KBM-7 (cell line): ENCODE measurements around the gene NDUFV3.
"Not testable (repeated sequence)": the region's sequence is repeated elsewhere in the genome, so short reads cannot be mapped to it uniquely, and the experiment has no call there.

ENCODE experiments used
- DNase-seq: peaks from one replicate; pipeline ENCODE4 v3.0.0-alpha.2; 2015
- in situ Hi-C: fragments of 300-500 bp; cut with MboI; formaldehyde crosslinking; loops from 2 replicates; pipeline ENCODE4 v1.14.3; 2020; ENCODE audit warnings: low sequenced_read_pairs, low pct_unique_long_range_greater_than_20kb, mixed read lengths

The NDUFV3 gene

GRCh38 chr21:42929969-42930368 is 36.9 kb downstream of the NDUFV3 start:
- in situ Hi-C loops: no loop called here
- no peak for DNase-seq

GRCh38 chr21:42931560-42932235 is 38.6 kb downstream of the NDUFV3 start:
- DNase-seq: no peak
- in situ Hi-C loops: no loop called here

GRCh38 chr21:42932378-42933136 is 39.4 kb downstream of the NDUFV3 start:
- in situ Hi-C loops, DNase-seq: not testable (repeated sequence)

DNA sequence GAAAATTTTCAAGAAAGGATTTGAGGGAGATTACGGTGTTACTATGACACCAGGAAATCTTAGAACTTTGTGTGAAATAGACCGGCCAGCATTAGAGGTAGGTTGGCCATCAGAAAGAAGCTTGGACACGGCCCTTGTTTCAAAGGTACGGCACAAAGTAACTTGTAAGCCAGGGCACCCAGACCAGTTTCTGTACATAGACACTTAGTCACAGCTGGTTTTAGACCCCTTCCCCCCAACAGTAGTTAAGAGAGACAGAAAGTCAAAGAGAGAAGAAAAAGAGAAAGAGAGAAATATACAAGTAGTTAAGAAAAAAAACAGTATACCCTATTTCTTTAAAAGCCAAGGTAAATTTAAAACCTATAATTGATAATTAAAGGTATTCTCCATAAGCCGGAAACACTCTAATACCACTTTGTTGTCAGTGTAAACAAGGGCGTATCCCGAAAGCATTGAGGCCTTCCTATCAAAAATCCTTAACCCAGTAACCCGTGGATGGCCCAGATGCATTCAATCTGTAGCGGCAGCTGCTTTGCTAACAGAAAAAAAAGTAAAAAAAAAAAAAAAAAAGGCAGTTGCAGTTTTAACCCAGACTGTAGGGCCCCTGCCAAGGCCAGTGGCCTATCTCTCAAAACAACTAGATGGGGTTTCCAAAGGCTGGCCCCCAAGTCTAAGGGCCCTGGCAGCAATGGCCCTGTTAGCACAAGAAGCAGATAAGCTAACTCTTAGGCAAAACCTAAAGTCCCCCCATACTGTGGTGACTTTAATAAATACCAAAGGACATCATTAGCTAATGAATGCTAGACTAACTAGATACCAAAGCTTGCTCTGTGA is 40.2 kb downstream of the NDUFV3 start:
- DNase-seq, in situ Hi-C loops: not testable (repeated sequence)

DNA sequence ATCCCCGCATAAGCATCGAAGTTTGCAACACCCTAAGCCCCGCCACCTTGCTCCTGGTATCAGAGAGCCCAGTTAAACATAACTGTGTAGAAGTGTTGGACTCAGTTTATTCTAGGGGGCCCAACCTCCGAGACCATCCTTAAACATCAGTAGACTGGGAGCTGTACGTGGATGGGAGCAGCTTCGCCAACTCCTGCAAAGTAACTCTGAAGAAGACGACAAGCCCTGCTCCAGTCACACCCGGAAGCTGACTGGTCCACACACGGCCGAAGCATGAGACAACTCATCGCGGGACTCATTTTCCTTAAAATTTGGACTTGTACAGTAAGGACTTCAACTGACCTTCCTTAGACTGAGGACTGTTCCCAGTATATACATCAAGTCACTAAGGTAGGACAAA is 40.9 kb downstream of the NDUFV3 start:
- in situ Hi-C loops, DNase-seq: not testable (repeated sequence)

DNA sequence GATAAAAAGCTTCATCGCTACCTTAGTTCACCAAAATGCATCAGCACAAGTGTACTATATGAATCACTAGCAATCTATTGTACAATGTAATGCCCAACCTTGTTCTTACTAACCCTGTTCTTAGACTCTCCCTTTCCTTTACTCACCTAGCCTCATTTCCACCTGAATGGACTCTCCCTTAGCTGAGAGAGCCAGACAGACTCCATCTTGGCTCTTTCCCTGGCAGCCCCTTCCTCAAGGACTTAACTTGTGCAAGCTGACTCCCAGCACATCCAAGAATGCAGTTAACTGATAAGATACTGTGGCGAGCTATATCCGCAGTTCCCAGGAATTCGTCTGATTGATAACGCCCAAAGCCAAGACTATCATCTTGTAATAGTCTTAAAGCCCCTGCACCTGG is 43.3 kb downstream of the NDUFV3 start:
- in situ Hi-C loops: not testable (repeated sequence)

GRCh38 chr21:42937034-42937940 is 44.2 kb downstream of the NDUFV3 start:
- in situ Hi-C loops: not testable (repeated sequence)
- DNase-seq: peak; percentile 18

More for the DNA sequence above, 43.3 kb downstream of the NDUFV3 start:
- DNase-seq: not testable (repeated sequence)

- in situ Hi-C loops: no loop called here
- no peak for DNase-seq
Observed at GRCh38 chr21:42937960-42938605, 45.0 kb downstream of the NDUFV3 start.

GRCh38 chr21:42938606-42938995 is 45.5 kb downstream of the NDUFV3 start:
- in situ Hi-C loops, DNase-seq: not testable (repeated sequence)

DNA sequence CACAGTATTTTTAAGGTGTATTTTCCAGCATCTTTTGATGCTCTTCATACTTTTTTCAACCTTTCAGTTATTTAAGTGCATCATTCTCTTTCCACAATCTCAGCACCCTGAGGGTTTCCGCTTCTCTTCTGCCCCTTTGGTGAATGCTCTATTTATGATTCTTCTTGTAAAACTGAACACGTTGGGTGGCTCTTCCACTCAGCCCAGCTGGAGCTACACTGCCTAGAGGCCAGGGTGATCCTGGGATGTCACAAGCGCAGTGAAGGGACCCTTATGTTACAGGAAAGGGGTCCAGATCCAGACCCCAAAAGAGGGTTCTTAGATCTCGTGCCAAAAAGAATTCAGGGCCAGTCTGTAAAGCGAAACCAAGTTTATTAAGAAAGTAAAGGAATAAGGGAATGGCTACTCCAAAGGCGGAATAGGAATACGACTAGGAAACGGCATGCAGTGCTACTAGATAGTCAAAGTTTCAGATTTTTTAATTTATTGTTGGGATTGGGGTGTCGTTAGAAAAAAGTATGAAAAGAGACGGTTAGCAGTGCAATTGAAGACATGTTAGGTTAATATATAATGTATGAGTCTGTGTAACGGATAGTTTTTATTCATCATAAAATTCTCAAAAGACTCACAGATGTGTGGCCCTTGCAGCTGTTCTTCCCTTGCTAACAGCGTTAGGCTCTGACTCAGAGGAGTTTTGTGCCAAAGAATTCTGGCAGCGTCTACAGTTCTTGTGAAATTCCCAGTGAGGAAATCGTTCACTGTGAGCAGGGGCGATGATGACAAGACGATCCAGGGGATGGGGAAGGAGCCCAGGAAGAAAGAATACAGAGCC is 46.7 kb downstream of the NDUFV3 start:
- no peak for DNase-seq
- in situ Hi-C loops: no loop called here

GRCh38 chr21:42941696-42942085 is 48.6 kb downstream of the NDUFV3 start:
- no peak for DNase-seq
- in situ Hi-C loops: no loop called here

DNA sequence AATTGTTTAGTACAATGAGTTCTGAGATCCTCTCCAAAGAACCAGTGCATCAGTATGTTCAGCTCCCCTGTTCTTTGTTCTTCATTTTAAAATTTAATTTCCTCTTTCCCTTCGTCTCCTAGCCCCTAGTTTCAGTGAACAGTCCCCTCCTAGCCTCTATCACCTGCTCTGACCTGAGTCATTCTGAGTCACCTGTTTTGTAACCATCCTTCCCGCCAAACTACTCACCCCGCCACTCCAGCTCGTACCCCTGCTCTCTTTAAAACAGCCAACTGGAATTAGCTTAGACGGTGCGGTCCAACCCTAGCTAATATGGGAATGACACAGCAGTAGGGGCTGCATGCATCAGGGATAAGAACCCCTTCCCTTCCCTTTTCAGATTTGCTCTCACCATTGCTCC is 49.1 kb downstream of the NDUFV3 start:
- DNase-seq: no peak
- in situ Hi-C loops: no loop called here

GRCh38 chr21:42949094-42949755 is 56.1 kb downstream of the NDUFV3 start:
- DNase-seq, in situ Hi-C loops: not testable (repeated sequence)

DNA sequence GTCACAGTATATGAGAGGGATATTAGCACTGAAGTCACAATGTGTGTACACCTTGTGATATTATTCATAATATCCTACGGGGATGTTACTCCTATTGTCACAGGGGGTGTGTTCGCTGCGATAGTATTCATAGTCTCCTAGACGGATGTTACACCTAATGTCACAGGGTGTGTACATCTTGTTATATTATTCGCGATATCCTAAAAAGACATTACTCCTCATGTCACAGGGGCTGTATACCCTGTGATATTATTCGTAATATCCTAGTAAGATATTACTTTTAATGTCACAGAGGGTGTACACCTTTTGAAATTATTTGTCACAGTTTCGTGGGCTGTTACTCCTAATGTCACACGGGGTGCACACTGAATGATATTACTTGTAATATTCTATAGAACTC is 58.1 kb downstream of the NDUFV3 start:
- DNase-seq, in situ Hi-C loops: not testable (repeated sequence)

GRCh38 chr21:42956824-42957630 is 63.9 kb downstream of the NDUFV3 start:
- DNase-seq: no peak
- in situ Hi-C loops: no loop called here

- DNase-seq, in situ Hi-C loops: not testable (repeated sequence)
Observed at GRCh38 chr21:42958122-42958521, 65.0 kb downstream of the NDUFV3 start.
